Measurements from ENCODE around the gene EXOC4.

- TF ChIP-seq ELK4 (CRISPR knock-in tag; IDR thresholded peaks at IDR 0.05; ENCODE audit: borderline replicate concordance) (no peak), CTCF (CRISPR knock-in tag; IDR thresholded peaks at IDR 0.05) (no peak), NONO (IDR thresholded peaks at IDR 0.05) (no peak), NONO (CRISPR knock-in tag; conservative IDR thresholded peaks at IDR 0.05) (no peak), ZNF780A (CRISPR knock-in tag; IDR thresholded peaks at IDR 0.05) (no peak), JUND (CRISPR knock-in tag; IDR thresholded peaks at IDR 0.05) (no peak), ARID4A (CRISPR knock-in tag; IDR thresholded peaks at IDR 0.05; ENCODE audit: borderline replicate concordance) (no peak), ZNF230 (CRISPR knock-in tag; IDR thresholded peaks at IDR 0.05) (no peak), CREM (IDR thresholded peaks at IDR 0.05) (no peak), CREM (CRISPR knock-in tag; IDR thresholded peaks at IDR 0.05) (no peak), PHB2 (IDR thresholded peaks at IDR 0.05; ENCODE audit: partially characterized antibody) (no peak), ZNF547 (CRISPR knock-in tag; IDR thresholded peaks at IDR 0.05) (no peak)
Measured at GRCh38 chr7:133702078-133702477, 449.2 kb downstream of the EXOC4 start.

Data from HepG2 (cell line).